ENCODE measurements around the gene SPIN2B. TPM values are rescaled to one million over a fixed set of nuclear protein-coding genes. Genes with fewer than 3 reads are reported as not detected.

The SPIN2B gene
- total RNA-seq, 1 donor from 2014 or later: 7.1 TPM

- no peak for DNase-seq (ENCODE audit: low read depth in 2 of 2)
Observed at GRCh38 chrX:57070185-57070984, 51.0 kb downstream of the SPIN2B start.

Other genes starting within 250 kb of the SPIN2B start
- 3.1 and 5.9 TPM in 2 replicates for gene SPIN3, start 126.0 kb downstream of the SPIN2B start, total RNA-seq
- gene SPIN2A, start 15.8 kb upstream of the SPIN2B start, total RNA-seq: 0.13 TPM in 2 replicates
- gene FAAH2, start 165.2 kb upstream of the SPIN2B start, total RNA-seq: 0.89 and 1.4 TPM in 2 replicates